ENCODE measurements around the gene SMCP.

SMCP gene

GRCh38 chr1:152907686-152908601 is 29.8 kb downstream of the SMCP start, which contains the start of gene IVL:
Gene IVL, plus strand, starts transcription at chr1:152908546. Its CDS starts 1,252 bp downstream, at chr1:152909798.
- TF ChIP-seq Cebpa-rat (IDR thresholded peaks at IDR 0.05) = no peak
- H3K9ac ChIP-seq = no peak within 1 kb of the TSS
- peaks cover 4% of the 10 kb centered on the region; the same call in 1 of the 2 replicates for H3K9me3 ChIP-seq
- H3K36me3 ChIP-seq = no peaks in the 10 kb centered on the region
- no peak within 1 kb of the TSS for H3K27ac ChIP-seq
- no peak within 1 kb of the TSS for H3K4me2 ChIP-seq
- H4K20me1 ChIP-seq = no peaks in the 10 kb centered on the region
- no peaks in the 10 kb centered on the region for H3K27me3 ChIP-seq
- H3K4me3 ChIP-seq = no peak within 1 kb of the TSS
- no peaks in the 10 kb centered on the region for H3K4me1 ChIP-seq

DNA sequence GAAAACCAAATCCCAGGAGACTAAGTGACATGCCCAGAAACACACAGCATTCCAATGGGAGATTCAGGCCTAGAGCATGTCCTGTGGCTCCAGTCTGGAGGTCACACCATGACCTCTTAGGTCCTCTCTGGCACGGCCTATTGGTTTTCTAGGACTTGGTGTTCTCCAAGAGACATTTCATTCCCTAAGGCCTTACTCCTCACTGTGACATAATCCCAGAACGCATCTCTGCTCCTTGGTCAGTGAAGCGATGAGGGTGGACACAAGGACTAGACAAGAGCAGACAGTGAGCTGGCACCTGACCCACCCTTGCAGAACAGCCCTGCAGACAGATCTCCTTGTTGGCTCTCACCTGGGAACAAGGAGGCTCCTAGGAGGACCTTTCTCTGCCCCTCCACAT is 31.1 kb downstream of the SMCP start:
- Histone ChIP-seq H4K20me1 (no peaks in the 10 kb centered on the region), H3K9ac (no peak overlapping the region), H3K4me2 (no peak overlapping the region), H3K9me3 (peaks cover 4% of the 10 kb centered on the region; the same call in 1 of the 2 replicates), H3K4me1 (no peaks in the 10 kb centered on the region), H3K4me3 (no peak overlapping the region), H3K27me3 (no peaks in the 10 kb centered on the region), H3K36me3 (no peaks in the 10 kb centered on the region), H3K27ac (no peak overlapping the region)
- no peak for TF ChIP-seq Cebpa-rat (IDR thresholded peaks at IDR 0.05)

DNA sequence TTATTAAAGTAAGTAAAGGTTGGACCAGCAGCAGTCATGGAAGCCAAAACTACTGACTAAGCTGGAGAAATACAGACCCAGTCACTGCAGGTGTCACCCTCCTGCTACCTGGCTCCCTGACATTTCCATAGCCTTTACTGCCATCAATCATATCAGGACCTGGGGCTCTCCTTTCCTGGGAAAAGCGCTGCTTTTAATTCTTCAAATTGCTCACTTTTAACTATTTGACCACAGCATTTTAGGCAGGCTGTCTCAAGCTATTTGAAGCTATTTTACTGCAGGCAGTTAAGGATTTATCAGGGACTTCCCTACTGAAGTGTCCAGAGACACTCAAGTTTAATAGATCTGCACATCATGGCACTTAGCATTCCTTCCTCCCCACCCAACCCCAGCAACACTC is 34.3 kb downstream of the SMCP start:
- Histone ChIP-seq H3K4me1 (no peaks in the 10 kb centered on the region), H3K9me3 (peaks cover 7% of the 10 kb centered on the region; the same call in 1 of the 2 replicates), H3K36me3 (no peaks in the 10 kb centered on the region), H4K20me1 (no peaks in the 10 kb centered on the region), H3K4me3 (no peak overlapping the region), H3K27me3 (no peaks in the 10 kb centered on the region), H3K9ac (no peak overlapping the region), H3K27ac (no peak overlapping the region), H3K4me2 (no peak overlapping the region)
- no peak for TF ChIP-seq Cebpa-rat (IDR thresholded peaks at IDR 0.05)

GRCh38 chr1:152912900-152913299 is 34.8 kb downstream of the SMCP start:
- no peak for TF ChIP-seq Cebpa-rat (IDR thresholded peaks at IDR 0.05)
- H3K27ac ChIP-seq = no peak overlapping the region
- H3K27me3 ChIP-seq = no peaks in the 10 kb centered on the region
- no peaks in the 10 kb centered on the region for H3K36me3 ChIP-seq
- H3K4me2 ChIP-seq = no peak overlapping the region
- H3K4me3 ChIP-seq = no peak overlapping the region
- H3K9ac ChIP-seq = no peak overlapping the region
- no peaks in the 10 kb centered on the region for H3K4me1 ChIP-seq
- H4K20me1 ChIP-seq = no peaks in the 10 kb centered on the region
- H3K9me3 ChIP-seq = peaks cover 7% of the 10 kb centered on the region; the same call in 1 of the 2 replicates

- H3K36me3 ChIP-seq = no peaks in the 10 kb centered on the region
- H3K9me3 ChIP-seq = peaks cover 3% of the 10 kb centered on the region; the same call in 1 of the 2 replicates
- no peaks in the 10 kb centered on the region for H4K20me1 ChIP-seq
- H3K27me3 ChIP-seq = no peaks in the 10 kb centered on the region
- H3K4me3 ChIP-seq = no peak overlapping the region
- no peak overlapping the region for H3K9ac ChIP-seq
- no peak overlapping the region for H3K4me2 ChIP-seq
- TF ChIP-seq Cebpa-rat (IDR thresholded peaks at IDR 0.05) = no peak
- no peaks in the 10 kb centered on the region for H3K4me1 ChIP-seq
- H3K27ac ChIP-seq = no peak overlapping the region
These were observed 39.7 kb downstream of the SMCP start for GRCh38 chr1:152917794-152918193.

DNA sequence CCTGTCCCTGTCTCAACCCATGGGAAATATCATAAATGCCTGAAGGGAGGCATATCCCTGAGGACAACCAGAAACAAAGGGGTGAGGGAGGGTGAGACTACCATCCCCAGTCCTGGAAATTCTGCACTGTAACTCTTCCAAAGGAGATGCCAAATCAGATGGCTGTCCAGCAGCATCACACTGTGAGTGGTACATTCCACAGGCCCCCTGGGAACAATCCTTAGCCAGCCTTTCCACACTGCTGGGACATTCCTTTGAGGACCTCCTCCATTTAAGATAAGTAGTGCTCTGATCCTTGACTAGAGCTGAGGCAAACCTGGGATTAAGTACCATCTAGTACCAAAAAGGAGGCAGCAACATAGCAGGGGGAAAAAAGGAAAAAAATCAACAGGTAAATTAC is 40.9 kb downstream of the SMCP start:
- no peaks in the 10 kb centered on the region for H3K36me3 ChIP-seq
- no peak overlapping the region for H3K27ac ChIP-seq
- no peak for TF ChIP-seq Cebpa-rat (IDR thresholded peaks at IDR 0.05)
- no peaks in the 10 kb centered on the region for H3K27me3 ChIP-seq
- H4K20me1 ChIP-seq = no peaks in the 10 kb centered on the region
- no peaks in the 10 kb centered on the region for H3K4me1 ChIP-seq
- no peak overlapping the region for H3K4me3 ChIP-seq
- no peak overlapping the region for H3K9ac ChIP-seq
- no peak overlapping the region for H3K4me2 ChIP-seq
- H3K9me3 ChIP-seq = peaks cover 3% of the 10 kb centered on the region; the same call in 1 of the 2 replicates

DNA sequence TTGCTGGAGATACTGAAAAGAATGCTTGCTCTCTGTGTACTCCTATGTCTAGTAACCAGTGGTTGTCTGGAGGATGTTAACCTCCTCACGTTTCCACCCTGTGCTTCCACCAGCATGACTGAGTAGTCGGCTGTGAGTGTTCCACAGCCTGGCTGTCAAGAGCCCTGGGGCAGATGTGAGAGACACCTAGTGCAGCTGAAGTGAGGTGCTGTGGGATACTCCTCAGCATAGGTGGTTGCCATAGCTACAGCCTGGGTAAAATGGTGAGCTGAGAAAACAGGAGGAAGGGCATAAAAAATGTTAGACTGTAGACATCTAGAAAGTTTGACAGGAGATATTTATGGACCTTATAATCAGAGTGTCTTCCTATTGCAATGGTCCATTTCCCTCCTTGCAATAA is 46.1 kb downstream of the SMCP start:
- Histone ChIP-seq H3K9ac (no peak overlapping the region), H3K27me3 (no peaks in the 10 kb centered on the region), H3K4me3 (no peak overlapping the region), H3K36me3 (no peaks in the 10 kb centered on the region), H3K4me1 (no peaks in the 10 kb centered on the region), H3K9me3 (no peaks in the 10 kb centered on the region), H3K27ac (no peak overlapping the region), H4K20me1 (no peaks in the 10 kb centered on the region), H3K4me2 (no peak overlapping the region)
- TF ChIP-seq Cebpa-rat (IDR thresholded peaks at IDR 0.05) = no peak

- no peak overlapping the region for H3K9ac ChIP-seq
- H4K20me1 ChIP-seq = no peaks in the 10 kb centered on the region
- no peak for TF ChIP-seq Cebpa-rat (IDR thresholded peaks at IDR 0.05)
- H3K4me2 ChIP-seq = no peak overlapping the region
- no peaks in the 10 kb centered on the region for H3K9me3 ChIP-seq
- H3K27ac ChIP-seq = no peak overlapping the region
- H3K27me3 ChIP-seq = no peaks in the 10 kb centered on the region
- no peaks in the 10 kb centered on the region for H3K36me3 ChIP-seq
- H3K4me3 ChIP-seq = no peak overlapping the region
- H3K4me1 ChIP-seq = no peaks in the 10 kb centered on the region
These were observed 48.0 kb downstream of the SMCP start for GRCh38 chr1:152926091-152926490.

GRCh38 chr1:152928671-152929070 is 50.5 kb downstream of the SMCP start:
- Histone ChIP-seq H3K27me3 (no peaks in the 10 kb centered on the region), H3K9ac (no peak overlapping the region), H4K20me1 (no peaks in the 10 kb centered on the region), H3K4me3 (no peak overlapping the region), H3K27ac (no peak overlapping the region), H3K4me1 (no peaks in the 10 kb centered on the region), H3K9me3 (no peaks in the 10 kb centered on the region), H3K4me2 (no peak overlapping the region), H3K36me3 (no peaks in the 10 kb centered on the region)
- no peak for TF ChIP-seq Cebpa-rat (IDR thresholded peaks at IDR 0.05)

- Histone ChIP-seq H3K36me3 (no peaks in the 10 kb centered on the region), H3K27ac (no peak overlapping the region), H3K4me3 (no peak overlapping the region), H3K9me3 (no peaks in the 10 kb centered on the region), H3K9ac (no peak overlapping the region), H3K4me1 (no peaks in the 10 kb centered on the region), H3K4me2 (no peak overlapping the region), H4K20me1 (no peaks in the 10 kb centered on the region), H3K27me3 (no peaks in the 10 kb centered on the region)
- TF ChIP-seq Cebpa-rat (IDR thresholded peaks at IDR 0.05) = no peak
These were observed 54.2 kb downstream of the SMCP start for GRCh38 chr1:152932170-152932811.

Measured in BLaER1 (cell line).